ENCODE results near the gene IL13. TPM values are rescaled to one million over a fixed set of nuclear protein-coding genes. Genes with fewer than 3 reads are reported as not detected.

Gene IL13
- total RNA-seq, 4 donors from 2014 or later, result not detected

DNA sequence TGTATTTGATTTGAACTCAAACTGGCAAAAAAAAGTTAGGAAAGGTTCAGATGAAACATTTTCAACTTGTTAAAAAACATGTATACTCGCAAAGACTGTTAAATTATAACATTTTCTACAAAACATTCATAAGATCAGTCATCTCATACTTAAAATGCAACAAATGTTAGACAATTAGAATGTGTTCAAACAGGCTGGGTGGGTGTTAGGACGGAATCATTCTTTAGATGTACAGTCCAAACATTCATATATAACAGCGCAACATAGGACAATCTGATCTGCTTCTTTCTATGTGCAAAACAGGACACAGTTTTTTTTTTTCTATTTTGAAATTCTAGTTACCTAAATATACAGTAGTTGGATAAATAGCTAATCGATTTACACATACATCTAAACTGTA is 38.0 kb downstream of the IL13 start:
- TF ChIP-seq POLR2A (IDR thresholded peaks at IDR 0.05; ENCODE audit: low read depth) (no peak), EP300 (IDR thresholded peaks at IDR 0.05) (no peak), POLR2AphosphoS5 (IDR thresholded peaks at IDR 0.05) (no peak)
- TF ChIP-seq, protein P1, sequence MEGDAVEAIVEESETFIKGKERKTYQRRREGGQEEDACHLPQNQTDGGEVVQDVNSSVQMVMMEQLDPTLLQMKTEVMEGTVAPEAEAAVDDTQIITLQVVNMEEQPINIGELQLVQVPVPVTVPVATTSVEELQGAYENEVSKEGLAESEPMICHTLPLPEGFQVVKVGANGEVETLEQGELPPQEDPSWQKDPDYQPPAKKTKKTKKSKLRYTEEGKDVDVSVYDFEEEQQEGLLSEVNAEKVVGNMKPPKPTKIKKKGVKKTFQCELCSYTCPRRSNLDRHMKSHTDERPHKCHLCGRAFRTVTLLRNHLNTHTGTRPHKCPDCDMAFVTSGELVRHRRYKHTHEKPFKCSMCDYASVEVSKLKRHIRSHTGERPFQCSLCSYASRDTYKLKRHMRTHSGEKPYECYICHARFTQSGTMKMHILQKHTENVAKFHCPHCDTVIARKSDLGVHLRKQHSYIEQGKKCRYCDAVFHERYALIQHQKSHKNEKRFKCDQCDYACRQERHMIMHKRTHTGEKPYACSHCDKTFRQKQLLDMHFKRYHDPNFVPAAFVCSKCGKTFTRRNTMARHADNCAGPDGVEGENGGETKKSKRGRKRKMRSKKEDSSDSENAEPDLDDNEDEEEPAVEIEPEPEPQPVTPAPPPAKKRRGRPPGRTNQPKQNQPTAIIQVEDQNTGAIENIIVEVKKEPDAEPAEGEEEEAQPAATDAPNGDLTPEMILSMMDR (IDR thresholded peaks at IDR 0.05), result no peak
- H3K9me3 ChIP-seq, result no peaks in the 10 kb centered on the region
- H3K4me3 ChIP-seq, result no peak overlapping the region
- no peak overlapping the region for H3K27ac ChIP-seq (replicated peaks in 1 of 4)
- H3K27me3 ChIP-seq, result no peaks in the 10 kb centered on the region
- peaks cover 7 to 53% (median 28%) of the 10 kb centered on the region in 4 donors for H3K36me3 ChIP-seq
- H3K4me1 ChIP-seq, result no peaks in the 10 kb centered on the region
- intact Hi-C loops (cut with DNase I), result no loop called here
- DNase-seq (ENCODE audit: extremely low spot score), result no peak
- WGBS, result 95% methylated on average over 4 of the region's 4 CpGs

DNA sequence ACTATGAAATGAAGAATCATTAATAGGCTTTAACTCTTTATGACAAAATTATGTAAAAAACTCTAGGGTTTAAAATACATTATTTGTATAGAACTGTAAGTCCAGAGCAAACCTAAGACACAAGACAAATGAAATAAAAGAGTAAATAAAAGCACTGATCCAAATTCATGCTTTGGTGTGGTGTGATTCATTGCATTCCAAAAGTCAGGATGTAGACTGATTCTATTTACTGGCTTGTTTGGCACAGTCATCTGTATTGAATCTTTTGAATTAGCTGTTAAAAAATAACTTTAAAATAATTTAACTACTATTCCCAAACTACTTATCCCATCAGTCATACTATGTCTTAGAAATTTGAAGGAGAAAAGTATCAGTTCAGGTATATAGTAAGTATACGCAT is 46.9 kb downstream of the IL13 start:
- Histone ChIP-seq H3K27me3 (no peaks in the 10 kb centered on the region), H3K9me3 (no peaks in the 10 kb centered on the region), H3K4me3 (no peak overlapping the region), H3K4me1 (no peaks in the 10 kb centered on the region), H3K36me3 (peaks cover 9 to 43% (median 22%) of the 10 kb centered on the region in 4 donors), H3K27ac (replicated peaks in 1 of 4) (no peak overlapping the region)
- DNase-seq (ENCODE audit: extremely low spot score), result no peak
- no peak for TF ChIP-seq EP300 (IDR thresholded peaks at IDR 0.05)
- TF ChIP-seq, protein P1 (IDR thresholded peaks at IDR 0.05), result no peak
- TF ChIP-seq POLR2A (IDR thresholded peaks at IDR 0.05; ENCODE audit: low read depth), result no peak
- TF ChIP-seq POLR2AphosphoS5 (IDR thresholded peaks at IDR 0.05), result no peak
- intact Hi-C loops (cut with DNase I), result no loop called here
- 96% methylated on average over 1 of the region's 1 CpG for WGBS

DNA sequence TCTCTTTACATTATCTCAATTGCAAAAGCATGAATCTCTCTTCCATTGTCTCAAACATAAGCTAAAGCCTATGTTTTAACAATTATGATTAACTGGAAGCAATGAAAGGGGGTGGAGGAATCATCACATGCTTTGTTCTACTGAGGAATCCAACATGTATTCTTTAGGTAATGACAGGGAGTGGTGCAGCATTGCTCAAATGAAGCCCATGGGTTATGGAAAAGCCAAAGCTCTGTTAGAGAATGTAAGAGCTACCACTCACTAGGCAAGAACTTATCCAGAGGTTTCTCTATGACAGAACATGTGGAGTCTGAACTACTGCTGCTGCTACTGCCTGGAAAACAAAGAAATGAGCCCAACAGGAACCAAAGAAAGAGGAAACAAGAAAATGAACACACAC is 50.7 kb downstream of the IL13 start:
- TF ChIP-seq EP300 (IDR thresholded peaks at IDR 0.05), result no peak
- no peak for TF ChIP-seq POLR2A (IDR thresholded peaks at IDR 0.05; ENCODE audit: low read depth)
- TF ChIP-seq, protein P1 (IDR thresholded peaks at IDR 0.05), result no peak
- TF ChIP-seq POLR2AphosphoS5 (IDR thresholded peaks at IDR 0.05), result no peak
- H3K27ac ChIP-seq (replicated peaks in 1 of 4), result no peak overlapping the region
- intact Hi-C loops (cut with DNase I), result no loop called here
- no peaks in the 10 kb centered on the region for H3K9me3 ChIP-seq
- H3K27me3 ChIP-seq, result no peaks in the 10 kb centered on the region
- DNase-seq (ENCODE audit: extremely low spot score), result no peak
- no peaks in the 10 kb centered on the region for H3K4me1 ChIP-seq
- peaks cover 0 to 17% (median 6%) of the 10 kb centered on the region in 4 donors for H3K36me3 ChIP-seq
- H3K4me3 ChIP-seq, result no peak overlapping the region

Other genes with a start within 250 kb of the IL13 start
- 100 to 1,000 TPM in 1 of 4 donors, 10 to 100 TPM in 3; 20.6 to 289 (median 29.6) TPM for gene IRF1, start 167.4 kb upstream of the IL13 start, total RNA-seq
- gene IL5, start 114.7 kb upstream of the IL13 start, total RNA-seq, result not detected
- gene RAD50, start 101.2 kb upstream of the IL13 start, total RNA-seq, result 10 to 100 TPM; 24.0 to 39.9 (median 29.3) TPM
- gene IL4, start 15.8 kb downstream of the IL13 start, total RNA-seq, result not detected
- gene KIF3A, start 79.4 kb downstream of the IL13 start, total RNA-seq, result 1 to 10 TPM; 5.5 to 9.6 (median 8.3) TPM
- gene CCNI2, start 89.3 kb downstream of the IL13 start, total RNA-seq, result under 1 TPM in 1 of 4 donors, not detected in 3; 0.39 TPM
- gene SEPTIN8, start 119.1 kb downstream of the IL13 start, total RNA-seq, result 10 to 100 TPM; 26.7 to 42.8 (median 36.9) TPM
- under 1 TPM; 0.06 to 0.83 (median 0.15) TPM for gene SOWAHA, start 155.1 kb downstream of the IL13 start, total RNA-seq
- gene SHROOM1, start 172.5 kb downstream of the IL13 start, total RNA-seq, result 10 to 100 TPM in 3 of 4 donors, 1 to 10 TPM in 1; 4.5 to 21.2 (median 13.1) TPM
- gene GDF9, start 208.3 kb downstream of the IL13 start, total RNA-seq, result 1 to 10 TPM in 1 of 4 donors, under 1 TPM in 2, not detected in 1; under 0.01 to 1.4 (median 0.23) TPM
- 100 to 1,000 TPM; 113 to 184 (median 126) TPM for gene UQCRQ, start 208.5 kb downstream of the IL13 start, total RNA-seq
- 1 to 10 TPM in 1 of 4 donors, under 1 TPM in 2, not detected in 1; 0.23 to 1.2 (median 0.26) TPM for gene LEAP2, start 215.5 kb downstream of the IL13 start, total RNA-seq

Data from esophagus muscularis mucosa (tissue), 4 donors.